Adipocyte (in vitro differentiated cells): Measurements from ENCODE around the gene SHB.
A peak's percentile ranks its signal among the peaks of the same experiment; 100 is the strongest.

Experiments used
- DNase-seq: peaks from one replicate; pipeline ENCODE4 v3.0.0-alpha.2; 2015; ENCODE audit warnings: low read depth
- H3K27me3 ChIP-seq: replicated peaks from 2 replicates; pipeline ENCODE4 v1.7.0; 2013; ENCODE audit warnings: mild to moderate bottlenecking, low read length, moderate library complexity; ENCODE audit not compliant: control insufficient read depth, insufficient read depth
- H3K36me3 ChIP-seq: 2 replicates; pipeline ENCODE4 v1.7.0; 2013; ENCODE audit warnings: low read length, mild to moderate bottlenecking, moderate library complexity; ENCODE audit not compliant: control insufficient read depth, insufficient read depth, severe bottlenecking
- H3K4me1 ChIP-seq: 2 replicates; pipeline ENCODE4 v1.7.0; 2013; ENCODE audit warnings: mild to moderate bottlenecking, low read length, moderate library complexity; ENCODE audit not compliant: control insufficient read depth, insufficient read depth
- H3K4me3 ChIP-seq: 2 replicates; pipeline ENCODE4 v1.7.0; 2013; ENCODE audit warnings: mild to moderate bottlenecking, low read length, moderate library complexity
- H3K9ac ChIP-seq: 2 replicates; pipeline ENCODE4 v1.7.0; 2013; ENCODE audit warnings: mild to moderate bottlenecking, low read length, moderate library complexity
- H3K9me3 ChIP-seq: 2 replicates; pipeline ENCODE4 v1.7.0; 2013; ENCODE audit warnings: mild to moderate bottlenecking, low read length, moderate library complexity; ENCODE audit not compliant: control insufficient read depth

The SHB gene

DNA sequence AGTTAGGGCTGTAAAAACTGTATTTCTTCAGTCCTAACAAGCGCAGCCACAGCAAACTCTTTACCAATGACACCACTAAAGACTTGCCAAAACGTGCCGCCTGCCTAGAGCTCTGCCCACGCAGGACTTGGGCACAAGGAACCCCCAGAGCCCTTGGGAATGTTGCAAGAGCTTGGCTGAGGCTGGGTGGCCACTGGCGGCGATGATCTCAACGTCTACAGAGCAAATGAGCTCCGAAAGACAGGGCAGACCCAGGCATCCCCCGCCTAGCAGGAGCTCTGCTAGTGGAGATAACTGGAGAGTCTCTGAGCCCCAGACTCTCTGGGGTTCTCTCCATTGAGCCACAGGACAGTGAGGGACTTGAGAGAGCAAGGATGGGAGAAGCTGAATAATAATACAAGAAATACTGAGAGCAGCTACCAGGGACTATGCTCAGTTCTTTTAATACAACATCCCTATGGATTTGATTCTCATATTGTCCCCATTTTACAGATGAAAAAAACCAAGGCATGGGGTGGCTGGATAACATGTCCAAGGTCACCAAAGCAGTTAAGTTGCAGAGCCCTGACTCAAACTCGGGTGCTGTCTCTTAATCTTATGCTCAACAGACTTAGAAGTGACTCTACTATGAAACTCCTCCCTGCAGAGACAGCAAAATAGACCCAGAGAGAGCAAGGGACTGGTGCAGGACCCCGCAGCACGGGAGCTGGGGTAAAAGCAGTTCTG is 32.5 kb downstream of the SHB start:
- Histone ChIP-seq H3K9me3 (no peaks in the 10 kb centered on the region), H3K4me3 (peak overlapping the region; percentile 32), H3K36me3 (no peaks in the 10 kb centered on the region), H3K9ac (peak overlapping the region; percentile 65), H3K4me1 (peaks cover 61% of the 10 kb centered on the region), H3K27me3 (no peaks in the 10 kb centered on the region)
- DNase-seq, result peak; percentile 54

GRCh38 chr9:38035873-38036272 is 33.2 kb downstream of the SHB start:
- Histone ChIP-seq H3K9ac (peak overlapping the region; percentile 65), H3K4me3 (peak overlapping the region; percentile 32), H3K4me1 (peaks cover 65% of the 10 kb centered on the region), H3K9me3 (no peaks in the 10 kb centered on the region), H3K27me3 (no peaks in the 10 kb centered on the region), H3K36me3 (no peaks in the 10 kb centered on the region)
- DNase-seq, result peak; percentile 66

GRCh38 chr9:38033941-38034340 is 35.1 kb downstream of the SHB start:
- peaks cover 58% of the 10 kb centered on the region for H3K4me1 ChIP-seq

DNA sequence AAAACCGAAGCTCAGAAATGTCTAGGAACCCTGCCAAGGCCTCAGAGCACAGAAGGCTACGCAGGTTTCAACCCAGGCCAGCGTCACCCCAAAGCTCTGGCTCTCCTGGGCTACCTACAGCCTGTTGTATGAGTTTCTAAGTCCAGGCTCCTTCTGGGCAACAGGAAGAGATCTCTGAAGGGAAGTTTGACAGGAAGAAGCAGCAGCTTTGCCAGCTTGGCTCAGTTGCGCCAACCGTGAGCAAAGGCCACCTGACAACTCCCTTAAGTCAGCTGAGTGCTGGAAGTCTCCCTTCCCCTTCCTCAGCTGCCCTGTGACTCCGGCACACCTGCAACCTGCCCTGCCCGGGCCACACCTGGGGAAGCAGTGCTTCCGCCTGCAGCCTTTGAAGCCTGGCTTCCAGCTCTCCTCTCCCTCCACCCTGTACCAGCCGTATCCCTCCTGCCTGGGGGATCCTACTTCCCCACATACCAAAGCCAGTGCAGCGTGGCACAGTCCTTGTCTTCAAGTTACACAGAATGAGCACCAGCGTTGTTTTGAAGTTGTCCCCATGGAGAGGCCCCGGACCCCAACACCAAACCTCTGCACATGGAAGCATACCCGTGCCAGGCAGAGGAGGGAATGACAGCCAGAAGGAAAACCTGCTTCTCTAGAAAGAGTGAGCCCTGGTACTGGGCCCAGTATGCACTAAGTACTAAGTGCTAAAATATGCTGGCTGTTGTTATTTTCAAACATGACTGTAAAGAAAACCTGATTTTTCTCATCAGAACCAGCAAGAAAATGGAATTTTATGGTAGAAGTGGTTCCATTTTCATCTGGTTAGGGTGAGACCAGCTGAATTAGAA is 36.5 kb downstream of the SHB start:
- DNase-seq, result no peak
- Histone ChIP-seq H3K9ac (peak overlapping the region; percentile 9), H3K4me3 (no peak overlapping the region), H3K9me3 (no peaks in the 10 kb centered on the region), H3K27me3 (no peaks in the 10 kb centered on the region), H3K4me1 (peaks cover 45% of the 10 kb centered on the region), H3K36me3 (no peaks in the 10 kb centered on the region)

More at GRCh38 chr9:38033941-38034340, 35.1 kb downstream of the SHB start:
- H3K4me3 ChIP-seq, result no peak overlapping the region
- no peaks in the 10 kb centered on the region for H3K27me3 ChIP-seq
- H3K36me3 ChIP-seq, result no peaks in the 10 kb centered on the region
- H3K9me3 ChIP-seq, result no peaks in the 10 kb centered on the region
- H3K9ac ChIP-seq, result no peak overlapping the region
- no peak for DNase-seq

DNA sequence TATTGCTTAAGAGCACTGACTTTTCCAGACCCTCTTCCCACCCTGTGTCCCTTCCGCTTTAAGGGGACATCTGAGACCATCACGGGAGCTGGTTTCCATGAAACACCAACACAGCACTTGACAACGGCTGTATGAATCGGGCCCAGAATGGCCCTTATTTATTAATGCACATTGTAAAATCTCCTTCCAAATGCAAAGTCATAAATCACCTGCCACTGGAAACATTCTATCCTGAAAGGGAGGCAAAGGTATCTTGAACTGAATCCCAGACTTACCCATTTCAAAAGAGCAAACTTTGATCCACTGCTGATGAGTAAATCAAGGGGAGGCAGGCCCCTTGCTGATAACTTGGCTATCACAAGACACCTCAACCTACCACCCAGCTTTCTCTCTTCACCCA is 37.4 kb downstream of the SHB start:
- peaks cover 45% of the 10 kb centered on the region for H3K4me1 ChIP-seq
- DNase-seq, result no peak
- H3K9ac ChIP-seq, result no peak overlapping the region
- H3K4me3 ChIP-seq, result no peak overlapping the region
- no peaks in the 10 kb centered on the region for H3K27me3 ChIP-seq
- H3K9me3 ChIP-seq, result no peaks in the 10 kb centered on the region
- no peaks in the 10 kb centered on the region for H3K36me3 ChIP-seq

DNA sequence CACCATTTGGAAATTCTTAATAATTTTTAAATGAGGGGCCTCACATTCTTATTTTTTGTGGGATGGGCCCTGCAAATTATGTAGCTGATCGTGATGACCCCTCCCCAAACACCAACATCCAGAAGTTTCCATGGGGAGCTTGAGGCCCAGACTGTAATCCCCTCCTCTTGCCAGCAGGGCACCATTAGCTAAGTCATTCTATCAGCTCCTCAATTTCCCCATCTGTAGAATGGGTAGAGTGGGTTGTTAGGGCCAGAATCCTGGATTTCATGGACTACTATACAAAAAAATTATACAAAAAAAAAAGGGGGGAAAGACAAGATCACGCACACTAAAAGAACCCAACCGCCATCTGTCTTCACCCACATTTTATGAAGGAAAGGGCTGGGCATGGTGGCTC is 38.4 kb downstream of the SHB start:
- Histone ChIP-seq H3K36me3 (no peaks in the 10 kb centered on the region), H3K9me3 (no peaks in the 10 kb centered on the region), H3K27me3 (no peaks in the 10 kb centered on the region), H3K4me1 (peaks cover 45% of the 10 kb centered on the region), H3K9ac (no peak overlapping the region), H3K4me3 (no peak overlapping the region)
- DNase-seq, result no peak

DNA sequence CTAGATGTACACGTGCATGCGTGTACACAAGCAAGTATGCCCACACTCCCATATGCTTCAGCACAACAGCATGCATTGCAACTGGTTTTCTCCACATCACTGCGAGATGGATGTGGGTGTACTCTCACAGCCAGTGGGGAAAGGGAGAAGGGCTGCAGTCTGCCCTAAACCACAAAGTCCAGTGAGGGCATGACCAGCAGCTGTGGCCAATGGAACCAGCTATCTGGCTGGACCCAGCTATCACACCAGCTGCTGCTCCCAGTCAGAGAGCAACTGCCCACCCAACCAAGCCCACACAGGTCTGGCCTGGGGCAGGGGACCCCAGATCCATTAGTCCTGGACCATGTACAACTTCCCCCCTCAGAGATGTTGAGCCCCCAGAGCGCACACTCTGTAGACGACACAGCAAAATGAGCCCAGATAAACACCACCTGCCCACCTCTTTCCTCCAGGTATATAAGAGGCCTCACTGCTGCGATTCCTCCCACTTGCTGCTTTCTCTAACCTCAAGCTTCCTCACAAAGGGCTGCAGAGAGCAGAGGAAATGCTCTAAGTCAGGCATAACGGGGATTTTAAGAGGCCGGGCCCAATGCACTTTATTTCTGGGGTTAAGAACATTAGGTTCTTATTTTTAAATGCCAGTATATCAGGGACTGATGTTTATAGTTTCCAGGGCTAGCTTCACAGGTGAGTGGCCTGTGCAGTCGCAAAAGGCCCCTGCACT is 39.0 kb downstream of the SHB start:
- no peak for DNase-seq
- no peaks in the 10 kb centered on the region for H3K36me3 ChIP-seq
- peaks cover 45% of the 10 kb centered on the region for H3K4me1 ChIP-seq
- H3K4me3 ChIP-seq, result no peak overlapping the region
- H3K9me3 ChIP-seq, result no peaks in the 10 kb centered on the region
- no peaks in the 10 kb centered on the region for H3K27me3 ChIP-seq
- H3K9ac ChIP-seq, result no peak overlapping the region

DNA sequence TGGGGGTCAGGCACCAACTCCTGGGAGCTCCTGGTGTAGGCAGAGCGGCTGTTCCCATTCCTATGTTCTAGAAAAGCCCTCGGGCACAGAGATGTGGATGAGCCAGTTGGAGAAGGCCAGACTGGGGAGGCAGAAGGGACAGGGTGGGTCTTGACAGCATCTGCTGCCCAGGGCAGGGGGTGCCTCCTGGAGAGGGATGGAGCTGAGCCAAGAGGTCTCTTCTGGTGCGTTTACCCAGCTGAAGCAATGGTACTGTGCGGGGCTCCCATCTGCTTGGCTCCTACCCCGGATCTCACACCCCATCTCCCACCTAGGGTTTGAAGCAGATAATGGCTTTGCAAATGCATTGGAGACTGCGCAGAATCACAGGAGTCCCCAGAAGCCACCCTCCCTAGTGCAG is 41.3 kb downstream of the SHB start:
- no peak overlapping the region for H3K4me3 ChIP-seq
- no peaks in the 10 kb centered on the region for H3K27me3 ChIP-seq
- no peak overlapping the region for H3K9ac ChIP-seq
- no peaks in the 10 kb centered on the region for H3K9me3 ChIP-seq
- H3K36me3 ChIP-seq, result no peaks in the 10 kb centered on the region
- H3K4me1 ChIP-seq, result peaks cover 59% of the 10 kb centered on the region
- no peak for DNase-seq

- DNase-seq, result no peak
- Histone ChIP-seq H3K4me1 (peaks cover 52% of the 10 kb centered on the region), H3K27me3 (no peaks in the 10 kb centered on the region), H3K36me3 (peaks cover 3% of the 10 kb centered on the region), H3K9me3 (no peaks in the 10 kb centered on the region), H3K9ac (peak overlapping the region; percentile 67), H3K4me3 (peak overlapping the region; percentile 14)
Observed at GRCh38 chr9:38026840-38027527, 42.0 kb downstream of the SHB start.

DNA sequence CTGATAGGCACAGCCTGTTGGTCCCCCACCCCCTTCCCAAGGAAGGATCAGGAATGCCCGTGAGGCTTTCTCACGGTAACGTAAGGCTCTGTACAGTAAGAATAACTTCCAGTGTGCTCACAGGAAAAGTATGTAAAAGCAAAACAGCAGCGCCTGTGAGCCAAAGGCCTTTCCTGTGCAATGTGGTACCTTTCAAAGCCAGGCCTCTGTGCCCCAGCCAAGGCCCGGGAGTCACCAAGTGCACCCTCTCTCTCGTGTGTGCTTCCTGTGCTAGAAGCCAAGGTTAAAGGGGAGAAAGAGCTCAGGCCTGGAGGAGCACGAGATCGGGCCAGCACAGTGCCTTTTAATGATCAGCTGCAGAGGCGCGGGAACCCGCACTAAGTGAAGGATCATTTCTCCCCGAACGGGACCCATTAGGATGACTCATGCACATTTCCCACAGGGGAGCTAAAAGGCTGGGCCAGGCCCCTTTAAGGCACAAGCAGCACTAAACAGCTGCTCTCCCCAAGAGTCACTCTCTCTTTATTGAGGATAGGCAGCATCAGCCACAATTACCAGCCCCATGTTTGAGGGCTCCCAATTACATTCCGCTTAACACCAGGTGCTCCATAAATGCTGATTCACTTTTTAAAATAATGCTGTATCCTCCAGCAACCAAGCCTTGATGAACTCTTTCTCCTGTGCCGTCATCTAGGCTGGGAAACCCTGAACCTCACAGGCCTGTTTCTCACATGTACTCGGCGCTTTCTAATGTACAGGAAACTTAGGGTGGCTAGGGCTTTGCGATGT is 42.8 kb downstream of the SHB start:
- Histone ChIP-seq H3K4me1 (peaks cover 44% of the 10 kb centered on the region), H3K9me3 (no peaks in the 10 kb centered on the region), H3K27me3 (no peaks in the 10 kb centered on the region), H3K9ac (peak overlapping the region; percentile 67), H3K4me3 (peak overlapping the region; percentile 14), H3K36me3 (peaks cover 3% of the 10 kb centered on the region)
- peak; percentile 89 for DNase-seq
